ENCODE measurements around the gene RHBDD3.
A peak's percentile ranks its signal among the peaks of the same experiment; 100 is the strongest.

The RHBDD3 gene

GRCh38 chr22:29312218-29313125 lies 44.7 kb upstream of the RHBDD3 start:
- H3K27me3 ChIP-seq (ENCODE audit: insufficient read depth, insufficient read length), result peaks cover 34% of the 10 kb centered on the region
- peaks cover 26% of the 10 kb centered on the region for H3K4me1 ChIP-seq (ENCODE audit: insufficient read depth, insufficient read length)
- TF ChIP-seq YY1 (IDR thresholded peaks at IDR 0.05; ENCODE audit: insufficient read depth, insufficient read length), result no peak
- TF ChIP-seq SUZ12 (IDR thresholded peaks at IDR 0.05; ENCODE audit: extremely low read depth, insufficient read depth, insufficient read length), result no peak
- TF ChIP-seq ZNF274 (IDR thresholded peaks at IDR 0.05; ENCODE audit: low read depth, low read length), result no peak
- no peaks in the 10 kb centered on the region; the same call in 1 of the 2 replicates for H3K9me3 ChIP-seq (ENCODE audit: insufficient read depth, low read length)
- H3K36me3 ChIP-seq (ENCODE audit: insufficient read depth, insufficient read length, low read length), result peaks cover 29% of the 10 kb centered on the region
- H3K4me3 ChIP-seq (ENCODE audit: insufficient read length, low read depth), result no peak overlapping the region
- no peak for DNase-seq (ENCODE audit: low read depth, low spot score)
- H3K9ac ChIP-seq (ENCODE audit: insufficient read length, low read depth), result no peak overlapping the region

- H3K4me1 ChIP-seq (ENCODE audit: insufficient read depth, insufficient read length), result peaks cover 26% of the 10 kb centered on the region
- DNase-seq (ENCODE audit: low read depth, low spot score), result no peak
- peaks cover 29% of the 10 kb centered on the region for H3K36me3 ChIP-seq (ENCODE audit: insufficient read depth, insufficient read length, low read length)
- no peak overlapping the region for H3K9ac ChIP-seq (ENCODE audit: insufficient read length, low read depth)
- no peak for TF ChIP-seq YY1 (IDR thresholded peaks at IDR 0.05; ENCODE audit: insufficient read depth, insufficient read length)
- TF ChIP-seq ZNF274 (IDR thresholded peaks at IDR 0.05; ENCODE audit: low read depth, low read length), result no peak
- no peak for TF ChIP-seq SUZ12 (IDR thresholded peaks at IDR 0.05; ENCODE audit: extremely low read depth, insufficient read depth, insufficient read length)
- no peak overlapping the region for H3K4me3 ChIP-seq (ENCODE audit: insufficient read length, low read depth)
- H3K27me3 ChIP-seq (ENCODE audit: insufficient read depth, insufficient read length), result peaks cover 31% of the 10 kb centered on the region
- no peaks in the 10 kb centered on the region for H3K9me3 ChIP-seq (ENCODE audit: insufficient read depth, low read length)
These were observed 43.9 kb upstream of the RHBDD3 start for GRCh38 chr22:29311464-29312217.

GRCh38 chr22:29310863-29311339 lies 43.1 kb upstream of the RHBDD3 start:
- Histone ChIP-seq H3K27me3 (ENCODE audit: insufficient read depth, insufficient read length) (peaks cover 24% of the 10 kb centered on the region), H3K9ac (ENCODE audit: insufficient read length, low read depth) (no peak overlapping the region), H3K36me3 (ENCODE audit: insufficient read depth, insufficient read length, low read length) (peaks cover 29% of the 10 kb centered on the region), H3K4me1 (ENCODE audit: insufficient read depth, insufficient read length) (peaks cover 25% of the 10 kb centered on the region), H3K4me3 (ENCODE audit: insufficient read length, low read depth) (no peak overlapping the region), H3K9me3 (ENCODE audit: insufficient read depth, low read length) (no peaks in the 10 kb centered on the region)
- DNase-seq (ENCODE audit: low read depth, low spot score), result peak; percentile 47
- TF ChIP-seq ZNF274 (IDR thresholded peaks at IDR 0.05; ENCODE audit: low read depth, low read length) (no peak), YY1 (IDR thresholded peaks at IDR 0.05; ENCODE audit: insufficient read depth, insufficient read length) (no peak), SUZ12 (IDR thresholded peaks at IDR 0.05; ENCODE audit: extremely low read depth, insufficient read depth, insufficient read length) (no peak)

- DNase-seq (ENCODE audit: low read depth, low spot score), result no peak
- Histone ChIP-seq H3K27me3 (ENCODE audit: insufficient read depth, insufficient read length) (peaks cover 21% of the 10 kb centered on the region), H3K36me3 (ENCODE audit: insufficient read depth, insufficient read length, low read length) (peaks cover 29% of the 10 kb centered on the region), H3K9ac (ENCODE audit: insufficient read length, low read depth) (no peak overlapping the region), H3K4me3 (ENCODE audit: insufficient read length, low read depth) (no peak overlapping the region), H3K4me1 (ENCODE audit: insufficient read depth, insufficient read length) (peaks cover 29% of the 10 kb centered on the region), H3K9me3 (ENCODE audit: insufficient read depth, low read length) (no peaks in the 10 kb centered on the region)
- TF ChIP-seq YY1 (IDR thresholded peaks at IDR 0.05; ENCODE audit: insufficient read depth, insufficient read length) (no peak), ZNF274 (IDR thresholded peaks at IDR 0.05; ENCODE audit: low read depth, low read length) (no peak), SUZ12 (IDR thresholded peaks at IDR 0.05; ENCODE audit: extremely low read depth, insufficient read depth, insufficient read length) (no peak)
These were observed 42.5 kb upstream of the RHBDD3 start for GRCh38 chr22:29310065-29310862.

GRCh38 chr22:29309332-29310064 lies 41.7 kb upstream of the RHBDD3 start:
- Histone ChIP-seq H3K4me1 (ENCODE audit: insufficient read depth, insufficient read length) (peaks cover 32% of the 10 kb centered on the region), H3K36me3 (ENCODE audit: insufficient read depth, insufficient read length, low read length) (peaks cover 29% of the 10 kb centered on the region), H3K9me3 (ENCODE audit: insufficient read depth, low read length) (no peaks in the 10 kb centered on the region), H3K4me3 (ENCODE audit: insufficient read length, low read depth) (no peak overlapping the region), H3K27me3 (ENCODE audit: insufficient read depth, insufficient read length) (peaks cover 15% of the 10 kb centered on the region), H3K9ac (ENCODE audit: insufficient read length, low read depth) (no peak overlapping the region)
- no peak for DNase-seq (ENCODE audit: low read depth, low spot score)
- TF ChIP-seq YY1 (IDR thresholded peaks at IDR 0.05; ENCODE audit: insufficient read depth, insufficient read length) (no peak), ZNF274 (IDR thresholded peaks at IDR 0.05; ENCODE audit: low read depth, low read length) (no peak), SUZ12 (IDR thresholded peaks at IDR 0.05; ENCODE audit: extremely low read depth, insufficient read depth, insufficient read length) (no peak)

GRCh38 chr22:29308791-29309262 lies 41.0 kb upstream of the RHBDD3 start:
- peak overlapping the region; percentile 44 for H3K9ac ChIP-seq (ENCODE audit: insufficient read length, low read depth)
- no peak for DNase-seq (ENCODE audit: low read depth, low spot score)

More at GRCh38 chr22:29308791-29309262, 41.0 kb upstream of the RHBDD3 start:
- Histone ChIP-seq H3K4me3 (ENCODE audit: insufficient read length, low read depth) (no peak overlapping the region), H3K36me3 (ENCODE audit: insufficient read depth, insufficient read length, low read length) (peaks cover 29% of the 10 kb centered on the region), H3K4me1 (ENCODE audit: insufficient read depth, insufficient read length) (peaks cover 32% of the 10 kb centered on the region), H3K9me3 (ENCODE audit: insufficient read depth, low read length) (no peaks in the 10 kb centered on the region), H3K27me3 (ENCODE audit: insufficient read depth, insufficient read length) (peaks cover 8% of the 10 kb centered on the region)
- no peak for TF ChIP-seq YY1 (IDR thresholded peaks at IDR 0.05; ENCODE audit: insufficient read depth, insufficient read length)
- TF ChIP-seq SUZ12 (IDR thresholded peaks at IDR 0.05; ENCODE audit: extremely low read depth, insufficient read depth, insufficient read length), result no peak
- TF ChIP-seq ZNF274 (IDR thresholded peaks at IDR 0.05; ENCODE audit: low read depth, low read length), result no peak
